ENCODE data around the gene FTL. TPM values are rescaled to one million over a fixed set of nuclear protein-coding genes. Genes with fewer than 3 reads are reported as not detected.

The FTL gene
- total RNA-seq, 1 donor from 2014 or later: 834 TPM

DNA sequence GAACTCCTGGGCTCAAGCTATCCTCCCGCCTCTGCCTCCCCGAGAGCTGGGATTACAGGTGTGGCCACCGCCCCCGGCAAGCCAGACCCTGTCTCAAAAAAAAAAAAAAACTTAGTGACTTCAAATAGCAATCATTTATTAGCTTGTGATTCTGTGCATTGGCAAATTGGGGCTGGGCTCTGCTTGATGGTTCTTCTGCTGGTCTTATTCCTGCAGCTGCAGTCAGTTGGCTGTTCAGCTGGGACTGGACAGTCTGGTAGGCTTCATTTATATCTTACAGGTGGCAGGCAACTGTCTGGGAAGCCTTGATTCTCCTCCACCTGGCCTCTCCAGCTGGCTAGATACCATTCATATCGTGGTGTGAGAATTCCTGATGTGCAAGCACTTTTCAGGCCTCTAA lies 24.2 kb upstream of the FTL start:
- peaks cover 8% of the 10 kb centered on the region for H3K9me3 ChIP-seq (replicated peaks)
- intact Hi-C loops (cut with micrococcal nuclease): no loop called here
- H3K27me3 ChIP-seq (ENCODE audit: low read depth): no peaks in the 10 kb centered on the region
- no peak overlapping the region for H3K27ac ChIP-seq (replicated peaks)
- DNase-seq: no peak
- no peak overlapping the region for H3K4me3 ChIP-seq
- TF ChIP-seq, protein P1, sequence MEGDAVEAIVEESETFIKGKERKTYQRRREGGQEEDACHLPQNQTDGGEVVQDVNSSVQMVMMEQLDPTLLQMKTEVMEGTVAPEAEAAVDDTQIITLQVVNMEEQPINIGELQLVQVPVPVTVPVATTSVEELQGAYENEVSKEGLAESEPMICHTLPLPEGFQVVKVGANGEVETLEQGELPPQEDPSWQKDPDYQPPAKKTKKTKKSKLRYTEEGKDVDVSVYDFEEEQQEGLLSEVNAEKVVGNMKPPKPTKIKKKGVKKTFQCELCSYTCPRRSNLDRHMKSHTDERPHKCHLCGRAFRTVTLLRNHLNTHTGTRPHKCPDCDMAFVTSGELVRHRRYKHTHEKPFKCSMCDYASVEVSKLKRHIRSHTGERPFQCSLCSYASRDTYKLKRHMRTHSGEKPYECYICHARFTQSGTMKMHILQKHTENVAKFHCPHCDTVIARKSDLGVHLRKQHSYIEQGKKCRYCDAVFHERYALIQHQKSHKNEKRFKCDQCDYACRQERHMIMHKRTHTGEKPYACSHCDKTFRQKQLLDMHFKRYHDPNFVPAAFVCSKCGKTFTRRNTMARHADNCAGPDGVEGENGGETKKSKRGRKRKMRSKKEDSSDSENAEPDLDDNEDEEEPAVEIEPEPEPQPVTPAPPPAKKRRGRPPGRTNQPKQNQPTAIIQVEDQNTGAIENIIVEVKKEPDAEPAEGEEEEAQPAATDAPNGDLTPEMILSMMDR (IDR thresholded peaks at IDR 0.05; ENCODE audit: borderline replicate concordance): no peak
- H3K4me1 ChIP-seq: peaks cover 4% of the 10 kb centered on the region
- no peaks in the 10 kb centered on the region for H3K36me3 ChIP-seq

DNA sequence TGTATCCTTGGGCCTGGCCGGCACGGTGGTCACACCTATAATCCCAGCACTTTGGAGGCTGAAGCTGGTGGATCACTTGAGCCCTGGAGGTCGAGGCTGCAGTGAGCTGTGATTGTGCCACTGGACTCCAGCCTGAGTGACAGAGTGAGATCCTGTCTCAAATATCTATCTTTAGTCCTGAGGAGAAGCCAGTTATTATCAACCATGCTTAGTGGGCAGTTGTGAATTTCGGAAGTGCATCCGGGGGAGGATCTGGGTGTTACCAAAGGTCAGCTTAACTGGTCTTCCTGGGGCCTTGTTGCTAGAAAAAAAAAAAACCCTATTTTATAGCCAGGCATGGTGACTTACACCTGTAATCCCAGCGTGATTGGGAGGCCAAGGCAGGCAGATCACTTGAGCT lies 22.0 kb upstream of the FTL start:
- intact Hi-C loops (cut with micrococcal nuclease): no loop called here
- TF ChIP-seq, protein P1 (IDR thresholded peaks at IDR 0.05; ENCODE audit: borderline replicate concordance): no peak
- Histone ChIP-seq H3K4me1 (no peaks in the 10 kb centered on the region), H3K36me3 (no peaks in the 10 kb centered on the region), H3K27me3 (ENCODE audit: low read depth) (no peaks in the 10 kb centered on the region), H3K27ac (replicated peaks) (no peak overlapping the region), H3K9me3 (replicated peaks) (peaks cover 8% of the 10 kb centered on the region), H3K4me3 (no peak overlapping the region)
- no peak for DNase-seq

GRCh38 chr19:48945415-48945814 lies 19.7 kb upstream of the FTL start:
- Histone ChIP-seq H3K4me1 (no peaks in the 10 kb centered on the region), H3K27ac (replicated peaks) (no peak overlapping the region), H3K4me3 (no peak overlapping the region), H3K9me3 (replicated peaks) (peaks cover 8% of the 10 kb centered on the region), H3K36me3 (no peaks in the 10 kb centered on the region), H3K27me3 (ENCODE audit: low read depth) (no peaks in the 10 kb centered on the region)
- intact Hi-C loops (cut with micrococcal nuclease): no loop called here
- TF ChIP-seq, protein P1 (IDR thresholded peaks at IDR 0.05; ENCODE audit: borderline replicate concordance): no peak
- no peak for DNase-seq

GRCh38 chr19:48945817-48946216 lies 19.3 kb upstream of the FTL start:
- H3K4me1 ChIP-seq: no peaks in the 10 kb centered on the region
- no peaks in the 10 kb centered on the region for H3K27me3 ChIP-seq (ENCODE audit: low read depth)
- DNase-seq: no peak
- intact Hi-C loops (cut with micrococcal nuclease): no loop called here
- no peak overlapping the region for H3K27ac ChIP-seq (replicated peaks)
- TF ChIP-seq, protein P1 (IDR thresholded peaks at IDR 0.05; ENCODE audit: borderline replicate concordance): no peak
- peaks cover 5% of the 10 kb centered on the region for H3K9me3 ChIP-seq (replicated peaks)
- no peak overlapping the region for H3K4me3 ChIP-seq
- no peaks in the 10 kb centered on the region for H3K36me3 ChIP-seq

DNA sequence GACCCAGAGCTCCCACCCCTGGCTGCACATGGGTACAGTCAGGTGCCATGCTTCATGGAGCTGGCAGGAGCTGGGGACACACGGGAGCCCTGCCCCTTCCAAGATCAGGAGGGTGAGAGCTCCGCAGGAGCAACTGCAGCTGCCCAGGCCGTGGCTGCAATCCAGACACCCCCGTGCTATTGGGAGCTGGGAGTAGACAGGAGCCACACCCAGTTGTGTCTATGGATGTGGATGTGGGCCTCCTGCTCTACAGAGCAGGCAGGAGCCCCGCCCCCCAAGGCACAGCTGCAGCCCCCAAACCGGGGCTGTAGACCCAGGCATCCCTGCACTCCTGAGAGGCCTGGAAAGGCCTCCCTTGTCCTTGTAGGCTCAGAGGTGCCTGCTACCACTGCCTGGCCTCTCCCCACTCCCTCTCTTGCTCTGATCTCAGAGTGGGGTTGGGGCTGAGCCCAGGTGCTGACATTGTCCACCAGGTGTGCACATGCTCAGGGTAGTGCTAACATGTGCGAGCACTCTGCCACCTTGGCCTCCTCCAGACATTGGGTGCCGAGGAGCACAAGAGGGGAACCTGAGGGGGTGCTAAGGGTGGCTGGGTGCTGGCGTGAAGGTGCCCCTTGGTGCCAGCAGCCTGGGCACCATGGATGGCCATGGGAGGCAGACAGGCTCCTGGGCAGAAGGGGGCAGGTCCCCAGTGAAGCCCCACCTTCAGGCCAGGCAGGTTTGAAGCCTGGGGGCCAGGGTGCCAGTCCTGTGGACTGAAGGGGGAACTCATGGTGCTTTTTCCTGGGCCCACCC lies 18.4 kb upstream of the FTL start:
- intact Hi-C loops (cut with micrococcal nuclease): no loop called here
- Histone ChIP-seq H3K27ac (replicated peaks) (no peak overlapping the region), H3K36me3 (no peaks in the 10 kb centered on the region), H3K4me1 (no peaks in the 10 kb centered on the region), H3K9me3 (replicated peaks) (no peaks in the 10 kb centered on the region), H3K27me3 (ENCODE audit: low read depth) (no peaks in the 10 kb centered on the region), H3K4me3 (no peak overlapping the region)
- DNase-seq: no peak
- TF ChIP-seq, protein P1 (IDR thresholded peaks at IDR 0.05; ENCODE audit: borderline replicate concordance): no peak

Measured in left ventricle myocardium inferior (tissue), 1 donor.